ENCODE measurements around the gene PCDHA2. TPM values are rescaled to one million over a fixed set of nuclear protein-coding genes. Genes with fewer than 3 reads are reported as not detected.
"Not testable (repeated sequence)": the region's sequence is repeated elsewhere in the genome, so short reads cannot be mapped to it uniquely, and the experiment has no call there.

The PCDHA2 gene
- total and polyA plus RNA-seq, 7 donors = 0.07 to 0.68 (median 0.30) TPM; not detected in 3

- peaks cover 0 to 18% (median 8%) of the 10 kb centered on the region in 4 donors for H3K9me3 ChIP-seq
- no peak for TF ChIP-seq CTCF (IDR thresholded peaks at IDR 0.05)
- TF ChIP-seq POLR2A (IDR thresholded peaks at IDR 0.05) = no peak
- TF ChIP-seq EP300 (IDR thresholded peaks at IDR 0.05) = no peak
- no peak for TF ChIP-seq POLR2AphosphoS5 (IDR thresholded peaks at IDR 0.05)
- peaks cover 0 to 60% (median 0%) of the 10 kb centered on the region in 3 donors for H3K27me3 ChIP-seq
- DNase-seq = no peak
- WGBS, 2 donors = 55 to 78% methylated on average over 53 of the region's 53 CpGs
- H3K36me3 ChIP-seq = no peaks in the 10 kb centered on the region
- no peak overlapping the region for H3K4me3 ChIP-seq
- intact Hi-C loops (cut with DNase I) = no loop called here
- H3K4me1 ChIP-seq = no peaks in the 10 kb centered on the region
- no peak overlapping the region for H3K27ac ChIP-seq
Observed at GRCh38 chr5:140802781-140803271, 8.2 kb downstream of the PCDHA2 start.

- peak within 1 kb of the TSS in 3 of 4 donors; percentile 35 to 43 (median 40) for H3K4me3 ChIP-seq
- intact Hi-C loops (cut with DNase I) = loop anchor here (5.0 kb wide), 1 partner anchor 235 kb away; no protein-coding TSS in a partner anchor
- peak within 1 kb of the TSS in 2 of 4 donors; percentile 27 to 37 for H3K27ac ChIP-seq
- H3K36me3 ChIP-seq = no peaks in the 10 kb centered on the region
- TF ChIP-seq POLR2AphosphoS5 (IDR thresholded peaks at IDR 0.05) (no peak), CTCF (IDR thresholded peaks at IDR 0.05) (peak in 1 of 4 experiments; percentile 22)
- peaks cover 0 to 19% (median 13%) of the 10 kb centered on the region in 4 donors for H3K9me3 ChIP-seq
- H3K4me1 ChIP-seq = no peaks in the 10 kb centered on the region
- WGBS, 2 donors = 24 to 50% methylated on average over 38 of the region's 47 CpGs
- DNase-seq = no peak
- H3K27me3 ChIP-seq = peaks cover 0 to 33% (median 0%) of the 10 kb centered on the region in 3 donors
Observed at GRCh38 chr5:140806834-140807775, 12.5 kb downstream of the PCDHA2 start, which contains the start of gene PCDHA4. Gene PCDHA4 (plus strand): TSS chr5:140807068.

GRCh38 chr5:140808241-140808888 lies 13.7 kb downstream of the PCDHA2 start:
- H3K27me3 ChIP-seq = peaks cover 0 to 20% (median 0%) of the 10 kb centered on the region in 3 donors
- intact Hi-C loops (cut with DNase I) = loop anchor here (5.0 kb wide), 1 partner anchor 234 kb away; no protein-coding TSS in a partner anchor
- H3K4me1 ChIP-seq, DNase-seq, H3K4me3 ChIP-seq, H3K27ac ChIP-seq, H3K36me3 ChIP-seq: not testable (repeated sequence)
- peaks cover 0 to 17% (median 9%) of the 10 kb centered on the region in 4 donors for H3K9me3 ChIP-seq
- 68 to 86% methylated on average over 62 of the region's 62 CpGs for WGBS, 2 donors

- H3K36me3 ChIP-seq = no peaks in the 10 kb centered on the region
- TF ChIP-seq POLR2AphosphoS5 (IDR thresholded peaks at IDR 0.05) (no peak), EP300 (IDR thresholded peaks at IDR 0.05) (no peak), POLR2A (IDR thresholded peaks at IDR 0.05) (no peak), CTCF (IDR thresholded peaks at IDR 0.05) (no peak)
- no peak for DNase-seq
Observed at GRCh38 chr5:140808889-140809291, 14.2 kb downstream of the PCDHA2 start.

More at GRCh38 chr5:140808889-140809291, 14.2 kb downstream of the PCDHA2 start:
- no peaks in the 10 kb centered on the region for H3K4me1 ChIP-seq
- H3K4me3 ChIP-seq = no peak overlapping the region
- no peak overlapping the region for H3K27ac ChIP-seq
- intact Hi-C loops (cut with DNase I) = loop anchor here (5.0 kb wide), 1 partner anchor 233 kb away; no protein-coding TSS in a partner anchor
- peaks cover 0 to 17% (median 9%) of the 10 kb centered on the region in 4 donors for H3K9me3 ChIP-seq
- peaks cover 0 to 19% (median 0%) of the 10 kb centered on the region in 3 donors for H3K27me3 ChIP-seq
- WGBS, 2 donors = 73 to 87% methylated on average over 43 of the region's 43 CpGs
